GM23248 (cell line): ENCODE data around the gene MYZAP.

Experiments used
- EZH2 ChIP-seq: fragments of 200-600 bp; sonication (generic); IDR thresholded peaks from 2 replicates; pipeline ENCODE4 v1.6.1; 2018; ENCODE audit warnings: antibody characterized with exemption, mild to moderate bottlenecking; ENCODE audit not compliant: insufficient read depth, poor library complexity, severe bottlenecking
- EZH2phosphoT487 ChIP-seq: fragments of 200-600 bp; sonication (generic); IDR thresholded peaks from 2 replicates; pipeline ENCODE4 v1.6.1; 2018; ENCODE audit warnings: antibody characterized with exemption, moderate library complexity, mild to moderate bottlenecking, low read depth; ENCODE audit not compliant: insufficient read depth

- no peak for TF ChIP-seq EZH2
- no peak for TF ChIP-seq EZH2phosphoT487
These were observed 1.2 kb downstream of the MYZAP start for GRCh38 chr15:57592836-57593420.
